HEK293 (cell line): ENCODE measurements around the gene DOCK8.

Source experiments
- EGR2 ChIP-seq: fragments of 450-650 bp; formaldehyde crosslinking; IDR thresholded peaks from 2 replicates; pipeline ENCODE4 v1.5.1; 2016; ENCODE audit warnings: low read depth, missing biosample characterization, missing genetic modification characterization
- HIC1 ChIP-seq: fragments of 450-650 bp; formaldehyde crosslinking; IDR thresholded peaks from 2 replicates; pipeline ENCODE4 v1.5.1; 2016; ENCODE audit warnings: missing biosample characterization, missing genetic modification characterization
- KLF10 ChIP-seq: fragments of 450-650 bp; IDR thresholded peaks from 2 replicates; pipeline ENCODE4 v1.5.1; 2018; ENCODE audit warnings: missing biosample characterization, mild to moderate bottlenecking, missing genetic modification characterization
- PRDM10 ChIP-seq: fragments of 450-650 bp; formaldehyde crosslinking; IDR thresholded peaks from 2 replicates; pipeline ENCODE4 v1.5.1; 2016; ENCODE audit warnings: missing biosample characterization, missing genetic modification characterization
- SCRT2 ChIP-seq: fragments of 450-650 bp; formaldehyde crosslinking; IDR thresholded peaks from 2 replicates; pipeline ENCODE4 v1.5.1; 2016; ENCODE audit warnings: missing biosample characterization, missing genetic modification characterization
- ZBTB17 ChIP-seq: fragments of 450-650 bp; formaldehyde crosslinking; IDR thresholded peaks from 2 replicates; pipeline ENCODE4 v1.5.1; 2016; ENCODE audit warnings: missing biosample characterization, missing genetic modification characterization
- ZBTB26 ChIP-seq: fragments of 450-650 bp; formaldehyde crosslinking; optimal IDR thresholded peaks from 2 replicates; pipeline ENCODE3; 2016; ENCODE audit warnings: missing biosample characterization, mild to moderate bottlenecking, missing genetic modification characterization
- ZBTB8A ChIP-seq: fragments of 450-650 bp; formaldehyde crosslinking; IDR thresholded peaks from 2 replicates; pipeline ENCODE4 v1.5.1; 2016; ENCODE audit warnings: missing biosample characterization, missing genetic modification characterization
- ZEB2 ChIP-seq: fragments of 450-650 bp; formaldehyde crosslinking; IDR thresholded peaks from 2 replicates; pipeline ENCODE4 v1.5.1; 2016; ENCODE audit warnings: missing biosample characterization, missing genetic modification characterization
- ZFP69B ChIP-seq: fragments of 450-650 bp; formaldehyde crosslinking; IDR thresholded peaks from 2 replicates; pipeline ENCODE4 v1.5.1; 2016; ENCODE audit warnings: missing biosample characterization, missing genetic modification characterization
- ZNF202 ChIP-seq: fragments of 450-650 bp; formaldehyde crosslinking; IDR thresholded peaks from 2 replicates; pipeline ENCODE4 v1.5.1; 2016; ENCODE audit warnings: missing biosample characterization, missing genetic modification characterization, borderline replicate concordance
- ZNF221 ChIP-seq: fragments of 450-650 bp; formaldehyde crosslinking; IDR thresholded peaks from 2 replicates; pipeline ENCODE4 v1.5.1; 2017; ENCODE audit warnings: missing biosample characterization, missing genetic modification characterization, borderline replicate concordance
- ZNF280D ChIP-seq: fragments of 450-650 bp; formaldehyde crosslinking; IDR thresholded peaks from 2 replicates; pipeline ENCODE4 v1.5.1; 2016; ENCODE audit warnings: missing biosample characterization, missing genetic modification characterization
- ZNF311 ChIP-seq: fragments of 450-650 bp; formaldehyde crosslinking; IDR thresholded peaks from 2 replicates; pipeline ENCODE4 v1.5.1; 2017; ENCODE audit warnings: missing biosample characterization, missing genetic modification characterization, borderline replicate concordance
- ZNF341 ChIP-seq: fragments of 450-650 bp; formaldehyde crosslinking; IDR thresholded peaks from 2 replicates; pipeline ENCODE4; 2016; ENCODE audit warnings: low read depth, missing biosample characterization, missing genetic modification characterization
- ZNF391 ChIP-seq: fragments of 450-650 bp; formaldehyde crosslinking; IDR thresholded peaks from 2 replicates; pipeline ENCODE4 v1.5.1; 2016; ENCODE audit warnings: low read depth, missing biosample characterization, missing genetic modification characterization, borderline replicate concordance
- ZNF544 ChIP-seq: fragments of 450-650 bp; formaldehyde crosslinking; IDR thresholded peaks from 2 replicates; pipeline ENCODE4 v1.5.0; 2017; ENCODE audit warnings: missing biosample characterization, missing genetic modification characterization
- ZNF561 ChIP-seq: fragments of 450-650 bp; IDR thresholded peaks from 2 replicates; pipeline ENCODE4 v1.5.1; 2018; ENCODE audit warnings: missing biosample characterization, missing genetic modification characterization, borderline replicate concordance
- ZNF585B ChIP-seq: fragments of 450-650 bp; formaldehyde crosslinking; IDR thresholded peaks from 2 replicates; pipeline ENCODE4 v1.5.1; 2016; ENCODE audit warnings: missing biosample characterization, missing genetic modification characterization
- ZNF596 ChIP-seq: fragments of 450-650 bp; IDR thresholded peaks from 2 replicates; pipeline ENCODE4 v1.5.0; 2018; ENCODE audit warnings: missing biosample characterization, mild to moderate bottlenecking, missing genetic modification characterization, moderate library complexity
- ZNF623 ChIP-seq: fragments of 450-650 bp; formaldehyde crosslinking; IDR thresholded peaks from 2 replicates; pipeline ENCODE4 v1.5.1; 2016; ENCODE audit warnings: missing biosample characterization, missing genetic modification characterization
- ZNF660 ChIP-seq: fragments of 450-650 bp; IDR thresholded peaks from 2 replicates; pipeline ENCODE4 v1.5.1; 2018; ENCODE audit warnings: missing biosample characterization, mild to moderate bottlenecking, missing genetic modification characterization
- ZNF747 ChIP-seq: fragments of 450-650 bp; formaldehyde crosslinking; IDR thresholded peaks from 2 replicates; pipeline ENCODE4 v1.5.1; 2016; ENCODE audit warnings: missing biosample characterization, missing genetic modification characterization
- ZNF830 ChIP-seq: fragments of 450-650 bp; IDR thresholded peaks from 2 replicates; pipeline ENCODE4 v1.5.0; 2018; ENCODE audit warnings: missing biosample characterization, missing genetic modification characterization, low read depth, mild to moderate bottlenecking, moderate library complexity
- ZSCAN30 ChIP-seq: fragments of 450-650 bp; IDR thresholded peaks from 2 replicates; pipeline ENCODE4 v1.5.1; 2018; ENCODE audit warnings: missing biosample characterization, mild to moderate bottlenecking, missing genetic modification characterization, moderate library complexity
- ZSCAN5A ChIP-seq: fragments of 450-650 bp; formaldehyde crosslinking; IDR thresholded peaks from 2 replicates; pipeline ENCODE4 v1.5.1; 2016; ENCODE audit warnings: missing biosample characterization, missing genetic modification characterization

DOCK8 gene

GRCh38 chr9:214648-215493 is at the start of gene DOCK8 (continued):
- no peak for TF ChIP-seq EGR2 (tag by site-specific recombination)
- peak; percentile 61 for TF ChIP-seq ZBTB17
- TF ChIP-seq KLF10 = peak; percentile 26; the same call in 1 of the 2 replicates
- no peak for TF ChIP-seq ZNF280D (tag by site-specific recombination)
- no peak for TF ChIP-seq ZNF544 (tag by site-specific recombination)
- TF ChIP-seq ZNF596 (tag by site-specific recombination) = 0 out of 2 replicates have a peak, but pooled peaks have one; percentile 5
- peak; percentile 92 for TF ChIP-seq PRDM10 (tag by site-specific recombination)
- TF ChIP-seq ZNF311 = no peak
- peak; percentile 90 for TF ChIP-seq ZBTB26 (tag by site-specific recombination)
- TF ChIP-seq ZNF391 (tag by site-specific recombination) = peak; percentile 34; the same call in 1 of the 2 replicates
- no peak for TF ChIP-seq ZNF623 (tag by site-specific recombination)
- TF ChIP-seq ZBTB8A (tag by site-specific recombination) = peak; percentile 85
- TF ChIP-seq ZNF830 (tag by site-specific recombination) = no peak
- TF ChIP-seq SCRT2 (tag by site-specific recombination) = peak; percentile 99
- TF ChIP-seq HIC1 (tag by site-specific recombination) = no peak
- no peak for TF ChIP-seq ZNF221 (tag by site-specific recombination)
- TF ChIP-seq ZSCAN5A (tag by site-specific recombination) = no peak
- TF ChIP-seq ZNF585B = no peak
- peak; percentile 74 for TF ChIP-seq ZSCAN30
- peak; percentile 67 for TF ChIP-seq ZEB2 (tag by site-specific recombination)
- peak; percentile 54 for TF ChIP-seq ZNF341 (tag by site-specific recombination)
- no peak for TF ChIP-seq ZNF747 (tag by site-specific recombination)
- peak; percentile 90 for TF ChIP-seq ZNF561 (tag by site-specific recombination)
- TF ChIP-seq ZNF202 = no peak
- TF ChIP-seq ZNF660 (tag by site-specific recombination) = peak; percentile 30; the same call in 1 of the 2 replicates
- TF ChIP-seq ZFP69B (tag by site-specific recombination) = no peak
